Transverse colon (tissue), 4 donors: ENCODE measurements around the gene ADGRB2.

Source experiments
- CTCF ChIP-seq, 5 experiments: fragments of 200-600 bp in 3 of 5; fragments of 450-650 bp in 2 of 5; sonication (generic) in 3 of 5; IDR thresholded peaks; 1 replicate in 2 of 5; 2 replicates in 3 of 5; pipeline ENCODE4 v1.5.1; 2016 to 2017; ENCODE audit warnings: antibody characterized with exemption in 5 of 5, inconsistent platforms in 3 of 5, mild to moderate bottlenecking in 2 of 5, moderate library complexity in 1 of 5
- EP300 ChIP-seq: sonication (generic); formaldehyde crosslinking; IDR thresholded peaks from one replicate; pipeline ENCODE4 v1.6.1; 2017; ENCODE audit warnings: antibody characterized with exemption, low read depth
- POLR2A ChIP-seq: fragments of 450-650 bp; IDR thresholded peaks from one replicate; pipeline ENCODE4 v1.6.1; 2016; ENCODE audit warnings: antibody characterized with exemption, mild to moderate bottlenecking, moderate library complexity
- POLR2AphosphoS5 ChIP-seq, 3 donors: sonication (generic); formaldehyde crosslinking; IDR thresholded peaks; one replicate each; pipeline ENCODE4 v1.6.1; 2016; ENCODE audit warnings: antibody characterized with exemption in 3 of 3

DNA sequence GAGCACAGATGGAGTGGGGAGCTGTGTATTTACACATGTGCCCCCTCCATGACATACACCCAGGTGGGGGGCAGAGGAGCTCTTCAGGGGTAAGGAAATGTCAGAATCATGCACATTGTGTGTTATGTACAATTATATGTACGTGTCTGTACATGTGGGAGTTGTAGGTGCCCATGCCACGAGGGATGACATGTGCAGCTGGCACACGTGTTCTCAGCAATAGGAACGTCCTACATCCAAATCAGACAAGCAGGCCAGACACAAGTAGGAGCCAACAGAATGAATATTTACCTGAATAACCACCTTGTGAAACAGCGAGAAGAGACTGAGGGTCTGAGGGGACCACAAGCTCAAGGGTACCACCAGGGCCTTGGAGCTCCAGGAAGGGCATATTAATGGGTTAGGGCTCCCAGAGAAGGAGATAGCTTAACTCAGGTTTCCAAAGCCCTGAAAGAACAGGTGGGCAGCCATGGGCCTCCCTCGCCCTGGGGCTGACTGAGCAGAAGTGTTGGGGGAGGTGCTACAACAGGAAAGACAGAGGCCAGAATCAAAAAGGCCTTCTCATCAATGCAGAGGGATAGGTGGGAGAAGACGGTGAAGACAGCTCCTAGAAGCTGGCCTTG lies 63.6 kb downstream of the ADGRB2 start:
- TF ChIP-seq POLR2A (no peak), POLR2AphosphoS5 (IDR thresholded peaks at IDR 0.05) (no peak), CTCF (IDR thresholded peaks at IDR 0.05) (no peak), EP300 (no peak)
